K562 (cell line): ENCODE measurements around the gene SLC26A11. TPM values are rescaled to one million over a fixed set of nuclear protein-coding genes. Genes with fewer than 3 reads are reported as not detected.

Experiments used
- ARNT ChIP-seq, 2 experiments: fragments of 450-650 bp; IDR thresholded peaks; 2 replicates each; pipeline ENCODE4 v1.6.1; 2016; ENCODE audit warnings: mild to moderate bottlenecking in 1 of 2
- BCOR ChIP-seq: fragments of 450-650 bp; IDR thresholded peaks from 2 replicates; pipeline ENCODE4 v1.6.1; 2016
- BRF1 ChIP-seq: IDR thresholded peaks from 3 replicates; pipeline ENCODE4 v1.6.1; 2011; ENCODE audit warnings: borderline replicate concordance, mild to moderate bottlenecking; ENCODE audit not compliant: insufficient read length; ENCODE audit errors: extremely low read depth
- COPS2 ChIP-seq: fragments of 450-650 bp; conservative IDR thresholded peaks from 2 replicates; pipeline ENCODE4 v1.6.1; 2016; ENCODE audit warnings: mild to moderate bottlenecking, moderate library complexity
- DDX20 ChIP-seq: fragments of 450-650 bp; IDR thresholded peaks from 2 replicates; pipeline ENCODE4 v1.6.1; 2016; ENCODE audit warnings: missing genetic modification characterization, low read depth, mild to moderate bottlenecking, missing compliant biosample characterization, moderate library complexity
- ETS2 ChIP-seq: IDR thresholded peaks from 2 replicates; pipeline ENCODE4 v1.6.1; 2016; ENCODE audit warnings: borderline replicate concordance, missing genetic modification characterization, mild to moderate bottlenecking, moderate library complexity, missing compliant biosample characterization; ENCODE audit not compliant: poor library complexity, severe bottlenecking
- HNRNPH1 ChIP-seq: fragments of 200-400 bp; formaldehyde crosslinking; optimal IDR thresholded peaks from 2 replicates; pipeline ENCODE3; 2017; ENCODE audit warnings: low read depth, mild to moderate bottlenecking, low read length, moderate library complexity
- HSF4 ChIP-seq: fragments of 250-450 bp; sonication (Bioruptor Pico); IDR thresholded peaks from 2 replicates; pipeline ENCODE4 v2.1.2; 2022; ENCODE audit warnings: mild to moderate bottlenecking, moderate library complexity, borderline replicate concordance
- OTX1 ChIP-seq: fragments of 450-650 bp; formaldehyde crosslinking; IDR thresholded peaks from 2 replicates; pipeline ENCODE4 v1.4.0; 2022; ENCODE audit warnings: mild to moderate bottlenecking
- PATZ1 ChIP-seq: fragments of 250-450 bp; sonication (Bioruptor Pico); IDR thresholded peaks from 2 replicates; pipeline ENCODE4 v1.5.0; 2020; ENCODE audit warnings: mild to moderate bottlenecking, borderline replicate concordance
- RBM39 ChIP-seq: fragments of 200-400 bp; formaldehyde crosslinking; optimal IDR thresholded peaks from 2 replicates; pipeline ENCODE3; 2018; ENCODE audit warnings: low read depth, low read length
- SMARCE1 ChIP-seq: fragments of 450-650 bp; IDR thresholded peaks from 2 replicates; pipeline ENCODE4 v1.7.1; 2016; ENCODE audit warnings: mild to moderate bottlenecking
- STAT5B ChIP-seq: fragments of 250-450 bp; sonication (Bioruptor Pico); IDR thresholded peaks from 2 replicates; pipeline ENCODE4 v1.8.0; 2021; ENCODE audit warnings: mild to moderate bottlenecking, inconsistent platforms
- SUPT5H ChIP-seq: fragments of 450-650 bp; IDR thresholded peaks from 2 replicates; pipeline ENCODE4 v1.6.1; 2016
- TFAP4 ChIP-seq: sonication (generic); formaldehyde crosslinking; IDR thresholded peaks from 2 replicates; pipeline ENCODE4 v1.8.0; 2022; ENCODE audit warnings: missing genetic modification reagents, mild to moderate bottlenecking, moderate library complexity, borderline replicate concordance
- THAP7 ChIP-seq: fragments of 250-450 bp; sonication (Bioruptor Pico); IDR thresholded peaks from 2 replicates; pipeline ENCODE4 v1.5.0; 2021
- YBX1 ChIP-seq: fragments of 450-650 bp; IDR thresholded peaks from 2 replicates; pipeline ENCODE4 v1.7.1; 2016; ENCODE audit warnings: mild to moderate bottlenecking
- ZNF24 ChIP-seq: fragments of 450-650 bp; IDR thresholded peaks from 2 replicates; pipeline ENCODE4 v1.6.1; 2016
- ZNF717 ChIP-seq: fragments of 250-450 bp; sonication (Bioruptor Pico); IDR thresholded peaks from 2 replicates; pipeline ENCODE4 v1.5.0; 2021
- polyA plus RNA-seq, 8 experiments: library from polyadenylated mRNA; depleted of rRNA in 4 of 8; stranded (reverse) in 5 of 8; unstranded in 3 of 8; fragments of >200 nt; fragmentation: Nextera tagmentation in 2 of 8; fragmentation: Illumina TruSeq in 1 of 8; extraction: Ambion mirVana in 2 of 8; extraction: Trizol in 1 of 8; gene quantifications; 2 replicates each; pipeline versions ENCODE4 v1.2.1 to v1.2.3, GENCODE V29; 2011 to 2014; ENCODE audit warnings: inconsistent platforms in 1 of 8, missing spikeins in 1 of 8
- total RNA-seq, 7 experiments: library from RNA; depleted of rRNA in 6 of 7; stranded (reverse); fragments of >200 nt in 6 of 7; fragmentation: Illumina TruSeq in 2 of 7; extraction: Trizol in 2 of 7; gene quantifications; 2 replicates each; pipeline versions ENCODE4 v1.2.1 to v1.2.3, GENCODE V29; 2011 to 2021; ENCODE audit warnings: low replicate concordance in 1 of 7
- TF ChIP-seq, protein P1 (sequence below), 2 experiments: fragments of 450-650 bp in 1 of 2; sonication (generic) in 1 of 2; formaldehyde crosslinking; conservative IDR thresholded peaks; 2 replicates each; pipeline versions ENCODE4 v1.4.0 to v1.8.1; 2020 to 2022; ENCODE audit warnings: mild to moderate bottlenecking in 1 of 2, missing genetic modification reagents in 1 of 2
- TF ChIP-seq, protein P2 (sequence below): fragments of 450-650 bp; IDR thresholded peaks from 2 replicates; pipeline ENCODE4 v1.6.1; 2016; ENCODE audit warnings: mild to moderate bottlenecking
- TF ChIP-seq, protein P3 (sequence below), 2 experiments: IDR thresholded peaks; 2 replicates each; pipeline ENCODE4 v1.6.1; 2011; ENCODE audit warnings: borderline replicate concordance in 1 of 2, control low read depth in 1 of 2, low read depth in 1 of 2, low read length in 1 of 2, mild to moderate bottlenecking in 1 of 2, mixed read lengths in 1 of 2, moderate library complexity in 1 of 2; ENCODE audit not compliant: insufficient read depth in 1 of 2, insufficient read length in 1 of 2, poor library complexity in 1 of 2, severe bottlenecking in 1 of 2; ENCODE audit errors: extremely low read depth in 1 of 2

SLC26A11 gene
- total and polyA plus RNA-seq, 9 of the 15 experiments (the other 6 are each of a cell fraction or from before 2014, with no cell fraction given) = 0.06 to 3.1 (median 1.2) TPM; not detected in 1

- TF ChIP-seq TFAP4 (CRISPR knock-in tag) (peak; percentile 99), HNRNPH1 (no peak), SUPT5H (no peak), ETS2 (tag) (no peak), THAP7 (CRISPR knock-in tag) (no peak), STAT5B (CRISPR knock-in tag) (no peak), BCOR (no peak), ZNF717 (CRISPR knock-in tag) (no peak), DDX20 (tag) (no peak), COPS2 (no peak), YBX1 (no peak), HSF4 (CRISPR knock-in tag) (no peak), PATZ1 (CRISPR knock-in tag) (no peak), SMARCE1 (no peak), BRF1 (no peak), RBM39 (no peak), OTX1 (no peak), ARNT (IDR thresholded peaks at IDR 0.05) (no peak), ZNF24 (no peak; the same call in 1 of the 2 replicates)
- TF ChIP-seq, protein P1, sequence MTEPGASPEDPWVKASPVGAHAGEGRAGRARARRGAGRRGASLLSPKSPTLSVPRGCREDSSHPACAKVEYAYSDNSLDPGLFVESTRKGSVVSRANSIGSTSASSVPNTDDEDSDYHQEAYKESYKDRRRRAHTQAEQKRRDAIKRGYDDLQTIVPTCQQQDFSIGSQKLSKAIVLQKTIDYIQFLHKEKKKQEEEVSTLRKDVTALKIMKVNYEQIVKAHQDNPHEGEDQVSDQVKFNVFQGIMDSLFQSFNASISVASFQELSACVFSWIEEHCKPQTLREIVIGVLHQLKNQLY (CRISPR knock-in tag; conservative IDR thresholded peaks at IDR 0.05) = no peak
- TF ChIP-seq, protein P2, sequence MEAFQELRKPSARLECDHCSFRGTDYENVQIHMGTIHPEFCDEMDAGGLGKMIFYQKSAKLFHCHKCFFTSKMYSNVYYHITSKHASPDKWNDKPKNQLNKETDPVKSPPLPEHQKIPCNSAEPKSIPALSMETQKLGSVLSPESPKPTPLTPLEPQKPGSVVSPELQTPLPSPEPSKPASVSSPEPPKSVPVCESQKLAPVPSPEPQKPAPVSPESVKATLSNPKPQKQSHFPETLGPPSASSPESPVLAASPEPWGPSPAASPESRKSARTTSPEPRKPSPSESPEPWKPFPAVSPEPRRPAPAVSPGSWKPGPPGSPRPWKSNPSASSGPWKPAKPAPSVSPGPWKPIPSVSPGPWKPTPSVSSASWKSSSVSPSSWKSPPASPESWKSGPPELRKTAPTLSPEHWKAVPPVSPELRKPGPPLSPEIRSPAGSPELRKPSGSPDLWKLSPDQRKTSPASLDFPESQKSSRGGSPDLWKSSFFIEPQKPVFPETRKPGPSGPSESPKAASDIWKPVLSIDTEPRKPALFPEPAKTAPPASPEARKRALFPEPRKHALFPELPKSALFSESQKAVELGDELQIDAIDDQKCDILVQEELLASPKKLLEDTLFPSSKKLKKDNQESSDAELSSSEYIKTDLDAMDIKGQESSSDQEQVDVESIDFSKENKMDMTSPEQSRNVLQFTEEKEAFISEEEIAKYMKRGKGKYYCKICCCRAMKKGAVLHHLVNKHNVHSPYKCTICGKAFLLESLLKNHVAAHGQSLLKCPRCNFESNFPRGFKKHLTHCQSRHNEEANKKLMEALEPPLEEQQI = 0 out of 2 replicates have a peak, but pooled peaks have one; percentile 21
- TF ChIP-seq, protein P3, sequence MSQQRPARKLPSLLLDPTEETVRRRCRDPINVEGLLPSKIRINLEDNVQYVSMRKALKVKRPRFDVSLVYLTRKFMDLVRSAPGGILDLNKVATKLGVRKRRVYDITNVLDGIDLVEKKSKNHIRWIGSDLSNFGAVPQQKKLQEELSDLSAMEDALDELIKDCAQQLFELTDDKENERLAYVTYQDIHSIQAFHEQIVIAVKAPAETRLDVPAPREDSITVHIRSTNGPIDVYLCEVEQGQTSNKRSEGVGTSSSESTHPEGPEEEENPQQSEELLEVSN (IDR thresholded peaks at IDR 0.05; ENCODE audit: borderline replicate concordance in 1 of 2, extremely low read depth in 1 of 2, insufficient read depth in 1 of 2, insufficient read length in 1 of 2, low read depth in 1 of 2, low read length in 1 of 2, poor library complexity in 1 of 2, severe bottlenecking in 1 of 2) = peak in 1 of 2 experiments; percentile 42
These were observed 64.4 kb downstream of the SLC26A11 start (continued) for GRCh38 chr17:80284631-80285030.
